ENCODE measurements around the gene SNX27. TPM values are rescaled to one million over a fixed set of nuclear protein-coding genes. Genes with fewer than 3 reads are reported as not detected.

The SNX27 gene
- total RNA-seq, 1 donor from 2014 or later = 39.0 TPM

DNA sequence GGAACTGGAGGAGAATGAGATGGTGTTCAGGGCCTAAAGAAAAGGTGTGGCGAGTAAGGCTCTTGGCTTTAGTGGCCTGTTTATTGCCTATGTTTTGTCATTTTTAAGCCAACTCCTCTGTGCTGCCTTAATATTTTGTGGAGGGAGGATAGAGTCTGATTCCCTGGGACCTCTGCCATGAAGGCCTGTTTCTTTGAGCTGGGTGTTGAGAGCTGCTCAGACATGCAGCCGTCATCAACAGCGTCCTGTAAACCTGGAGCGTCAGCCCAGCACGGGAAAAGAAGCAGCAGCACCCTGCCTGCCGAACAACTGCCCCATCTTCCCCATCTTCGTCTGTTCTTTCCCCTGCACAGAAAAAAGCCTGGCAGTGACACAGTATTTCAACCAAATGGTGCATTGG lies 27.1 kb upstream of the SNX27 start:
- peaks cover 26% of the 10 kb centered on the region for H3K36me3 Mint-ChIP-seq (ENCODE audit: low read depth)

DNA sequence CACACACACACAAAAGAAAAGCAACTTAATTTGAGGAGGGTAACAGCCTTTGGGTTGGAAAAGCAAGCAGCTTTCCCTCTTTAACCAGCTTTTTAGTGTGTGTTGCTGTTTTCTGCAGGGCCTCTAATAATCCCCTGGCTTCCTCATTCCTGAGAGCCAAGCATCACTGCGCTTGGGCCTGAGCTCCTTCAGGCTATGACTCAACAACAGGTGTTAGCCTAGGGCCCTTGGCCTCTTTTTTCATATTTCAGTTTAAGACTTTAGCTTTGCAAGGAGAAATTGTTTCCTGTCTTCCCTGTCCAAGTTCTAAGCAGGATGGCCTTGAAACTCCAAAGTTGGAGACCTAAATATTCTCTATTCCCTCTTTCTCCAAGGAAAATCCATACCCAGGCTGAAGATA lies 26.2 kb upstream of the SNX27 start:
- peaks cover 18% of the 10 kb centered on the region for H3K4me1 Mint-ChIP-seq (ENCODE audit: low read depth)
- DNase-seq (ENCODE audit: low spot score) = no peak
- peak overlapping the region; percentile 10 for H3K27ac Mint-ChIP-seq (ENCODE audit: unreplicated experiment)
- peaks cover 4% of the 10 kb centered on the region for H3K9me3 Mint-ChIP-seq (ENCODE audit: low read depth)
- TF ChIP-seq, protein P1, sequence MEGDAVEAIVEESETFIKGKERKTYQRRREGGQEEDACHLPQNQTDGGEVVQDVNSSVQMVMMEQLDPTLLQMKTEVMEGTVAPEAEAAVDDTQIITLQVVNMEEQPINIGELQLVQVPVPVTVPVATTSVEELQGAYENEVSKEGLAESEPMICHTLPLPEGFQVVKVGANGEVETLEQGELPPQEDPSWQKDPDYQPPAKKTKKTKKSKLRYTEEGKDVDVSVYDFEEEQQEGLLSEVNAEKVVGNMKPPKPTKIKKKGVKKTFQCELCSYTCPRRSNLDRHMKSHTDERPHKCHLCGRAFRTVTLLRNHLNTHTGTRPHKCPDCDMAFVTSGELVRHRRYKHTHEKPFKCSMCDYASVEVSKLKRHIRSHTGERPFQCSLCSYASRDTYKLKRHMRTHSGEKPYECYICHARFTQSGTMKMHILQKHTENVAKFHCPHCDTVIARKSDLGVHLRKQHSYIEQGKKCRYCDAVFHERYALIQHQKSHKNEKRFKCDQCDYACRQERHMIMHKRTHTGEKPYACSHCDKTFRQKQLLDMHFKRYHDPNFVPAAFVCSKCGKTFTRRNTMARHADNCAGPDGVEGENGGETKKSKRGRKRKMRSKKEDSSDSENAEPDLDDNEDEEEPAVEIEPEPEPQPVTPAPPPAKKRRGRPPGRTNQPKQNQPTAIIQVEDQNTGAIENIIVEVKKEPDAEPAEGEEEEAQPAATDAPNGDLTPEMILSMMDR (IDR thresholded peaks at IDR 0.05) = no peak
- peaks cover 21% of the 10 kb centered on the region for H3K36me3 Mint-ChIP-seq (ENCODE audit: low read depth)
- H3K4me3 Mint-ChIP-seq (ENCODE audit: unreplicated experiment) = no peak overlapping the region
- H3K27me3 Mint-ChIP-seq (ENCODE audit: low read depth) = no peaks in the 10 kb centered on the region

More for the DNA sequence above, 27.1 kb upstream of the SNX27 start:
- Mint-ChIP-seq H3K4me3 (ENCODE audit: unreplicated experiment) (no peak overlapping the region), H3K27ac (ENCODE audit: unreplicated experiment) (no peak overlapping the region), H3K4me1 (ENCODE audit: low read depth) (peaks cover 18% of the 10 kb centered on the region), H3K27me3 (ENCODE audit: low read depth) (no peaks in the 10 kb centered on the region), H3K9me3 (ENCODE audit: low read depth) (no peaks in the 10 kb centered on the region)
- no peak for DNase-seq (ENCODE audit: low spot score)
- TF ChIP-seq, protein P1 (IDR thresholded peaks at IDR 0.05) = no peak

DNA sequence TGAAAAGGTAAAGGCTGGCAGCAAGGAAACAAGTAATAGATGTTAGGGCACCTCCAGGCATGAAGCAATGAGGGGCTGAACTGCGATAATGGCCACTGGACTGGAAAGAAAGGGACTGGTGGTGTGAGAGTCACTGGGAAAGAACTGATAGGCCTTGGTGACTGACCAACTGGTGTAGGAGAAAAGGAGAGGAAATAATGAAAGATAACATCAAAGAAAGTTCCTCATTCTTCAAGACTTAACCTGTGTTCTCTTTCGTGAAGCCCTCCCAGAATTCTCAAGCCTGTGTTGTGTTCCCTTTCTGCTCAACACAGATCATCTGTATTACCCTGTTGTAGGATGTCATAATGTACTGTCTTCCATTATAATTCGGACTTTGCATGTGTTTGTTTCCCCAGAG lies 20.9 kb upstream of the SNX27 start:
- Mint-ChIP-seq H3K36me3 (ENCODE audit: low read depth) (no peaks in the 10 kb centered on the region), H3K9me3 (ENCODE audit: low read depth) (peaks cover 14% of the 10 kb centered on the region), H3K27me3 (ENCODE audit: low read depth) (no peaks in the 10 kb centered on the region), H3K4me3 (ENCODE audit: unreplicated experiment) (no peak overlapping the region), H3K4me1 (ENCODE audit: low read depth) (peaks cover 10% of the 10 kb centered on the region), H3K27ac (ENCODE audit: unreplicated experiment) (no peak overlapping the region)
- no peak for DNase-seq (ENCODE audit: low spot score)
- TF ChIP-seq, protein P1 (IDR thresholded peaks at IDR 0.05) = no peak

DNA sequence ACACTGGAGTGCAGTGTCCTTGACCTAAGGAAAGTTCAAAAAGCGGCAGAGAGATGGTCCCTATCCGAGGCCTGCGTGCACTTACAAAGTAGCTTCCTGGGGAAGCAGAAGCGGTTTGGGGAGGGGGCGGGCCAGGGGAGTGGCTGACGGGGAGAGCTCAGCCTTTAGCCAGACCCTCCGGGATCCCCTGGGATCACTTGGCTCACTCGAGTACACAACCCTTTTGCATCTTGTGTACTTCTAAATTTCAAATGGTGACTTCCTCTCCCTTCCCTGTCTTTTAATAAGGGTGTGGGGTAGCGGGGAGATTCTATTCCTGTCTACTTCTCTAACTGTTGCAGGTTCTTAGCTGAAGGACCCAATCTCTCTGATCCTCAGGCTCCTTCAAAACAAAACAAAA lies 18.1 kb upstream of the SNX27 start:
- Mint-ChIP-seq H3K36me3 (ENCODE audit: low read depth) (no peaks in the 10 kb centered on the region), H3K27ac (ENCODE audit: unreplicated experiment) (no peak overlapping the region), H3K9me3 (ENCODE audit: low read depth) (peaks cover 14% of the 10 kb centered on the region), H3K27me3 (ENCODE audit: low read depth) (no peaks in the 10 kb centered on the region), H3K4me1 (ENCODE audit: low read depth) (peaks cover 20% of the 10 kb centered on the region), H3K4me3 (ENCODE audit: unreplicated experiment) (peak overlapping the region; percentile 44)
- TF ChIP-seq, protein P1 (IDR thresholded peaks at IDR 0.05) = no peak
- no peak for DNase-seq (ENCODE audit: low spot score)

DNA sequence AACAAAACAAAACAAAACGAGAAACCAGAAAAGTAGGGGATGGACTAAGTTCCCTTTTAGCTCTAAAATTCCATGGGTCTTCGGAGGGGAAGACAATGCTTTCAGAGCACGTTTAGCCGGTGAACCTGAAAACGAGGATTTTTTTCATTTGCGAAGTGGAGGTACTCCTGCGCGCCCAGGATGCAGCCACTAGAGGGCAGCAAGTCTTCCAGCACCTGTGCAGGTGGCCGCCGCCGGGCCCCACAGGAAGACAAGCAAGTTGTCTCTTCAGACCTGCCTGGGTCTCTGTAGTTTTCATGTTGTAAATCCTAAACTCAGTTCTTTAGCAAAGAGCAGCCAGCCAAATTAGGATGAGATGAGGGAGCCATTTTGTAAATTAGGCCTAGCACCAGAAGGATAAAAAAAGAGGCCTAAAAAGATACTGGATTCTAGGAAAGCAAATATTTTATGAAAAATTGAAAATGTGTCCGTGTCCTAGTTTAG lies 17.7 kb upstream of the SNX27 start:
- H3K4me3 Mint-ChIP-seq (ENCODE audit: unreplicated experiment) = peak overlapping the region; percentile 44
- DNase-seq (ENCODE audit: low spot score) = no peak

More for the DNA sequence above, 17.7 kb upstream of the SNX27 start:
- Mint-ChIP-seq H3K27ac (ENCODE audit: unreplicated experiment) (no peak overlapping the region), H3K4me1 (ENCODE audit: low read depth) (peaks cover 20% of the 10 kb centered on the region), H3K27me3 (ENCODE audit: low read depth) (no peaks in the 10 kb centered on the region), H3K36me3 (ENCODE audit: low read depth) (no peaks in the 10 kb centered on the region), H3K9me3 (ENCODE audit: low read depth) (peaks cover 14% of the 10 kb centered on the region)
- TF ChIP-seq, protein P1 (IDR thresholded peaks at IDR 0.05) = peak; percentile 97
